SK-N-SH (cell line): ENCODE measurements around the gene FBXO10. TPM values are rescaled to one million over a fixed set of nuclear protein-coding genes. Genes with fewer than 3 reads are reported as not detected.

ENCODE experiments used
- CTCF ChIA-PET: fragments of 300-600, 350-600 bp; formaldehyde crosslinking; extraction: SDS; loops from one replicate; lab custom pipeline; 2021; lab: Yijun Ruan, JAX
- POLR2A ChIA-PET: fragments of 350-600 bp; sonication (Branson Sonifier 250); formaldehyde crosslinking; extraction: SDS; loops from one replicate; lab custom pipeline; 2020; ENCODE audit warnings: antibody characterized with exemption, inconsistent platforms; lab: Yijun Ruan, JAX
- DNase-seq: peaks from one replicate; pipeline ENCODE4 v3.0.0; 2012
- H2AFZ ChIP-seq: fragments of 200-600 bp; sonication (generic); 2 replicates; pipeline ENCODE4 v1.8.1; 2016; ENCODE audit warnings: antibody characterized with exemption, mild to moderate bottlenecking, low read depth
- H3F3A ChIP-seq: fragments of 200-600 bp; sonication (generic); replicated peaks from 2 replicates; pipeline ENCODE3; 2016; ENCODE audit warnings: antibody characterized with exemption, mild to moderate bottlenecking; ENCODE audit not compliant: insufficient read depth
- H3K27ac ChIP-seq, 2 experiments: fragments of 200-500 bp in 1 of 2; fragments of 200-600 bp in 1 of 2; sonication (Bioruptor generic) in 1 of 2; sonication (generic), shearing (Covaris generic) in 1 of 2; 2 replicates each; pipeline versions ENCODE4 v1.5.1 to v1.6.1; 2014 to 2016; ENCODE audit warnings: low read depth in 2 of 2, inconsistent platforms in 1 of 2, low read length in 1 of 2, mild to moderate bottlenecking in 1 of 2, mixed read lengths in 1 of 2
- H3K27me3 ChIP-seq: fragments of 200-600 bp; sonication (generic), shearing (Covaris generic); 2 replicates; pipeline ENCODE4 v1.6.1; 2016; ENCODE audit warnings: mixed run types; ENCODE audit not compliant: insufficient read depth
- H3K36me3 ChIP-seq, 2 experiments: fragments of 200-500 bp in 1 of 2; fragments of 200-600 bp in 1 of 2; sonication (Bioruptor generic) in 1 of 2; sonication (generic) in 1 of 2; replicated peaks in 1 of 2; 2 replicates each; pipeline versions ENCODE3 to v1.5.1; 2014 to 2016; ENCODE audit warnings: low read length in 1 of 2, mild to moderate bottlenecking in 1 of 2; ENCODE audit not compliant: insufficient read depth in 2 of 2, control insufficient read depth in 1 of 2
- H3K4me1 ChIP-seq, 2 experiments: fragments of 200-500 bp in 1 of 2; fragments of 200-600 bp in 1 of 2; sonication (Bioruptor generic) in 1 of 2; sonication (generic), shearing (Covaris generic) in 1 of 2; 2 replicates each; pipeline versions ENCODE4 v1.5.1 to v1.6.1; 2014 to 2016; ENCODE audit warnings: low read depth in 1 of 2, low read length in 1 of 2, mixed run types in 1 of 2; ENCODE audit not compliant: insufficient read depth in 2 of 2, control insufficient read depth in 1 of 2
- H3K4me2 ChIP-seq: fragments of 200-600 bp; sonication (generic), shearing (Covaris generic); 2 replicates; pipeline ENCODE4 v1.6.1; 2017; ENCODE audit warnings: mixed run types
- H3K4me3 ChIP-seq, 2 experiments: fragments of 200-500 bp in 1 of 2; fragments of 200-600 bp in 1 of 2; sonication (Bioruptor generic) in 1 of 2; sonication (generic), shearing (Covaris generic) in 1 of 2; 2 replicates each; pipeline versions ENCODE4 v1.5.1 to v1.8.1; 2014 to 2016; ENCODE audit warnings: low read depth in 2 of 2, inconsistent platforms in 1 of 2, low read length in 1 of 2, mild to moderate bottlenecking in 1 of 2, mixed read lengths in 1 of 2, moderate library complexity in 1 of 2
- H3K79me2 ChIP-seq: fragments of 200-600 bp; sonication (generic); 2 replicates; pipeline ENCODE4 v1.8.1; 2017; ENCODE audit warnings: mild to moderate bottlenecking; ENCODE audit not compliant: insufficient read depth
- H3K9ac ChIP-seq: fragments of 200-600 bp; sonication (generic); 2 replicates; pipeline ENCODE4 v1.6.1; 2017; ENCODE audit warnings: mixed run types
- H3K9me2 ChIP-seq: fragments of 200-600 bp; sonication (generic); 2 replicates; pipeline ENCODE4 v1.6.1; 2017; ENCODE audit warnings: mixed run types
- H3K9me3 ChIP-seq: fragments of 200-600 bp; sonication (generic); 2 replicates; pipeline ENCODE4 v1.6.1; 2017; ENCODE audit warnings: mixed run types, mild to moderate bottlenecking, moderate library complexity
- H4K20me1 ChIP-seq: fragments of 200-600 bp; sonication (generic); 2 replicates; pipeline ENCODE4 v1.6.1; 2017; ENCODE audit warnings: mild to moderate bottlenecking, mixed run types; ENCODE audit not compliant: insufficient read depth
- GATA2 ChIP-seq: sonication (generic); formaldehyde crosslinking; IDR thresholded peaks from 2 replicates; pipeline ENCODE4 v1.5.0; 2020; ENCODE audit warnings: mild to moderate bottlenecking, missing genetic modification reagents
- IRF3 ChIP-seq: fragments of 150-350 bp; IDR thresholded peaks from 2 replicates; pipeline ENCODE4 v1.6.1; 2016; ENCODE audit warnings: mild to moderate bottlenecking, low read depth, low read length
- MEF2A ChIP-seq: IDR thresholded peaks from 2 replicates; pipeline ENCODE4 v1.4.0; 2012; ENCODE audit warnings: low read depth, borderline replicate concordance
- PBX3 ChIP-seq: IDR thresholded peaks from 2 replicates; pipeline ENCODE4; 2012
- RAD21 ChIP-seq: IDR thresholded peaks from 2 replicates; pipeline ENCODE4 v1.6.1; 2012; ENCODE audit warnings: mild to moderate bottlenecking, low read length
- RXRA ChIP-seq: IDR thresholded peaks from 2 replicates; pipeline ENCODE4 v1.4.0; 2012; ENCODE audit warnings: low read depth, mild to moderate bottlenecking, borderline replicate concordance
- TAF1 ChIP-seq: IDR thresholded peaks from 2 replicates; pipeline ENCODE4 v1.6.1; 2012; ENCODE audit warnings: low read depth, mild to moderate bottlenecking, low read length, moderate library complexity, borderline replicate concordance
- USF2 ChIP-seq: fragments of 150-350 bp; IDR thresholded peaks from 2 replicates; pipeline ENCODE4 v1.6.1; 2017; ENCODE audit warnings: antibody characterized with exemption, low read length, low read depth, borderline replicate concordance
- WGBS: methylation state at CpG from one replicate; pipeline ENCODE4 v1.1.6; 2017; ENCODE audit warnings: low lambda C conversion rate; 5-methylcytosine and 5-hydroxymethylcytosine counted together
- polyA plus RNA-seq, 3 experiments: library from polyadenylated mRNA; depleted of rRNA; stranded (reverse); fragments of >200 nt; gene quantifications; 2 replicates each; pipeline ENCODE4 v1.2.3, GENCODE V29; 2012

FBXO10 gene
- polyA plus RNA-seq, 1 of the 3 experiments (the other 2 are of a cell fraction): 10.1 TPM

DNA sequence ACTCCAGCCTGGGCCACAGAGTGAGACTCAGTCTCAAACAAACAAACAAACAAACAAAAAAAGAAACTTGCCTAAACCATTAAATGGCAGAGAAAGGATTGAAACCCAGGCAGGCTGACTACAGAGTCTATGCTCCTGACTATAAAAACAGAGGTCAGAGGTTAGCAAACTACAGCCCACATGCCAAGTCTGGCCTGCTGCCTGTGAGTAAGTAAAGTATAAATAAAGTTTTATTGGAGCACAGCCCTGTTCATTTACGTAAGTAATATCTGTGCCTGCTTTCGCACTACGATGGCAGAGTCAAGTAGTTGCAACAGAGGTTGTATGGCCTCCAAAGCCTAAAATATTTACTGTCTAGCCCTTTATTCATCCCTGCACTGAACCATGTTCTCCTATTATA lies 78.9 kb downstream of the FBXO10 start:
- POLR2A ChIA-PET: no interaction called here

DNA sequence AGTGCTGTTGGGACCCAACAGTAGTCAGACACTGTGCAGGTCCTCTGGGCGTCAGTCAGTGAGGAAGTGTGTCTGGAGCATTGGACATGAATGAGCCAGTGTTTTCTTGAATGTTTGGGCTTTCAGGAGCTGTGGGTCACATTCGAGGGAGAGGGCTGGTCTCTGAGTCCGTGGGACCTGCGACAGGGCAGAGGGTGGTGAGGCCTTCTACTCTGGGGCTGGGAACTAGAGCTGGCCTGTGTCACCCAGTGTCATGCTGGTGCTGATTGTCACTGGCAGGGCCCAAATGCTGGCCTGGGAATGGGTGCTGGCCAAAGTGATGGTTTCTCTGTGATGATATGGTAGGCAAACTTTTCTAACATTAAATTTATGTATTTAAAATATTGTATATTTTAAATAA lies 80.2 kb downstream of the FBXO10 start:
- Histone ChIP-seq H3K9me3 (no peaks in the 10 kb centered on the region), H3K9me2 (no peaks in the 10 kb centered on the region), H3K27me3 (no peaks in the 10 kb centered on the region), H4K20me1 (no peaks in the 10 kb centered on the region), H3K79me2 (no peaks in the 10 kb centered on the region), H3K4me1 (no peaks in the 10 kb centered on the region), H3K9ac (no peak overlapping the region), H3K36me3 (peaks cover 40 to 65% of the 10 kb centered on the region in 2 experiments), H2AFZ (no peak overlapping the region), H3F3A (no peaks in the 10 kb centered on the region), H3K4me3 (no peak overlapping the region), H3K4me2 (no peak overlapping the region), H3K27ac (no peak overlapping the region)
- ChIA-PET CTCF (interaction anchor here (0.9 kb wide), 1 partner anchor 98 kb away, joined by 3 read pairs; no protein-coding TSS in a partner anchor), POLR2A (interaction anchor here (0.9 kb wide), 1 partner anchor 26 kb away, joined by 3 read pairs; no protein-coding TSS in a partner anchor)
- DNase-seq: no peak
- WGBS: 100% methylated on average over 1 of the region's 4 CpGs
- no peak for TF ChIP-seq TAF1
- no peak for TF ChIP-seq MEF2A

More for the DNA sequence above, 78.9 kb downstream of the FBXO10 start:
- H3K9ac ChIP-seq: no peak overlapping the region
- 100% methylated on average over 3 of the region's 3 CpGs for WGBS
- no peaks in the 10 kb centered on the region for H3K27me3 ChIP-seq
- H3K27ac ChIP-seq: no peak overlapping the region
- no peaks in the 10 kb centered on the region for H3K9me2 ChIP-seq
- H3K4me3 ChIP-seq: no peak overlapping the region
- H3K9me3 ChIP-seq: no peaks in the 10 kb centered on the region
- no peaks in the 10 kb centered on the region for H3F3A ChIP-seq
- H4K20me1 ChIP-seq: no peaks in the 10 kb centered on the region
- TF ChIP-seq PBX3 (no peak), MEF2A (no peak), USF2 (no peak), RXRA (no peak), GATA2 (no peak), IRF3 (no peak), RAD21 (no peak)
- CTCF ChIA-PET: interaction anchor here (0.6 kb wide), 1 partner anchor 333 kb away, joined by 3 read pairs; no protein-coding TSS in a partner anchor
- H2AFZ ChIP-seq: no peak overlapping the region
- no peak for DNase-seq
- H3K4me1 ChIP-seq: no peaks in the 10 kb centered on the region
- no peak overlapping the region for H3K4me2 ChIP-seq
- H3K36me3 ChIP-seq: peaks cover 39 to 68% of the 10 kb centered on the region in 2 experiments
- no peaks in the 10 kb centered on the region for H3K79me2 ChIP-seq
